Heart left ventricle (tissue), 13 donors: ENCODE data around the gene CALR3.
"Not testable (repeated sequence)": the region's sequence is repeated elsewhere in the genome, so short reads cannot be mapped to it uniquely, and the experiment has no call there.

Experiments
- POLR2A ChIP-seq, 2 donors: fragments of 450-650 bp; IDR thresholded peaks; one replicate each; pipeline ENCODE4 v1.6.1; 2017; ENCODE audit warnings: antibody characterized with exemption in 2 of 2, mild to moderate bottlenecking in 2 of 2, moderate library complexity in 2 of 2
- TF ChIP-seq, protein P1 (sequence below), 12 donors: fragments of 200-600 bp; sonication (generic) in 4 of 12; IDR thresholded peaks; one replicate each; pipeline versions ENCODE4 v1.5.0 to v1.8.0; 2018 to 2022; ENCODE audit warnings: antibody characterized with exemption in 12 of 12, mild to moderate bottlenecking in 5 of 12
- donor health status: ischemic (EF 13 %, LVEDD 7.1; RV severe dilation, severe dysfunction).
- donor health status: DM: no; HTN: yes; CAD: no.
- donor health status: DM: no; HTN: no; CAD: no.
- donor health status: ischemic (EF 25% LVEDD 6.9; RV normal size, moderate dysfunction).
- donor health status: ischemic (EF 25% LVEDD 5.7; RV mildly dilated, moderate dysfunction).
- donor health status: ischemic (EF 35%, LVEDD 5.7; RV mildly dilated, moderate dysfunction).
- donor health status: nonischemic (EF 11% LVEDD 7.7; RV severe dilation, severe dysfunction).
- donor health status: DM: yes; HTN: yes; CAD: no.
- donor health status: PGD.
- donor health status: ischemic (EF 29% LVEDD 5.4; RV normal size, mild dysfunction).
- donor health status: nonischemic (EF 23%, LVEDD 6.1; RV moderate dilation, normal function).

DNA sequence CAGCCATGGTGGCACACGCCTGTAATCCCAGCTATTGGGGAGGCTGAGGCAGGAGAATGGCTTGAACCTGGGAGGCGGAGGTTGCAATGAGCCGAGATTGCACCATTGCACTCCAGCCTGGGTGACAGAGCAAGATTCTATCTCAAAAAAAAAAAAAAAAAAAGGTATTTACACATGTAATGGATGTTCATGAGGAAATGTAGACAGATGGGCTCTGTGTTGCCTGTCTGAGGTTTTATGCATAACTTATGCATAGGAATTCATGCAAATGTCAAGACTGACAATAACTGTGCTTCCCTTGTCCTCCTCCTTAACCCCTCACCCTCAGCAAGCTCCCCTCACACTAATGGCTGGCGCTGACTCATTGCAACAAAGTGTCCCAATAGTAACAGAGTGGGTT, 9.5 kb downstream of the CALR3 start:
- not testable (repeated sequence) for TF ChIP-seq POLR2A (IDR thresholded peaks at IDR 0.05)
- TF ChIP-seq, protein P1, sequence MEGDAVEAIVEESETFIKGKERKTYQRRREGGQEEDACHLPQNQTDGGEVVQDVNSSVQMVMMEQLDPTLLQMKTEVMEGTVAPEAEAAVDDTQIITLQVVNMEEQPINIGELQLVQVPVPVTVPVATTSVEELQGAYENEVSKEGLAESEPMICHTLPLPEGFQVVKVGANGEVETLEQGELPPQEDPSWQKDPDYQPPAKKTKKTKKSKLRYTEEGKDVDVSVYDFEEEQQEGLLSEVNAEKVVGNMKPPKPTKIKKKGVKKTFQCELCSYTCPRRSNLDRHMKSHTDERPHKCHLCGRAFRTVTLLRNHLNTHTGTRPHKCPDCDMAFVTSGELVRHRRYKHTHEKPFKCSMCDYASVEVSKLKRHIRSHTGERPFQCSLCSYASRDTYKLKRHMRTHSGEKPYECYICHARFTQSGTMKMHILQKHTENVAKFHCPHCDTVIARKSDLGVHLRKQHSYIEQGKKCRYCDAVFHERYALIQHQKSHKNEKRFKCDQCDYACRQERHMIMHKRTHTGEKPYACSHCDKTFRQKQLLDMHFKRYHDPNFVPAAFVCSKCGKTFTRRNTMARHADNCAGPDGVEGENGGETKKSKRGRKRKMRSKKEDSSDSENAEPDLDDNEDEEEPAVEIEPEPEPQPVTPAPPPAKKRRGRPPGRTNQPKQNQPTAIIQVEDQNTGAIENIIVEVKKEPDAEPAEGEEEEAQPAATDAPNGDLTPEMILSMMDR (IDR thresholded peaks at IDR 0.05), result not testable (repeated sequence)
